ENCODE results near the gene ROPN1B. TPM values are rescaled to one million over a fixed set of nuclear protein-coding genes. Genes with fewer than 3 reads are reported as not detected.
"Not testable (repeated sequence)": the region's sequence is repeated elsewhere in the genome, so short reads cannot be mapped to it uniquely, and the experiment has no call there.

ROPN1B gene
- total RNA-seq, 2 experiments from 2014 or later, result not detected

DNA sequence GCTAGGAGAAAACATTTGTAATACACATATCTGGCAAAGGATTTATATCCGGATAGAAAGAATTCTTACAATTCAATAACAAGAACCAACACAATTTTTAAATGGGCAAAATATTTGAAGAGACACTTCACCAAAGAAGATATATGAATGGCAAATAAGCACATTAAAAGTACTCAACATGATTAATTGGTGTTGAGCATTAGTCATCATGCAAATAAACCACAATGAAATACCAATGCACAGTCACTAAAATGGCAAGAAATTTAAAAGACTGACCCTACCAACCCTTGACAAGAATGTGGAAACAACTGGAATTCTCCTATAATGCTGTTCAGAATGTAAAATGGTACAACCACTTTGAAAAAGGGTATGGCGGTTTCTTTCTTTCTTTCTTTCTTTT is 21.2 kb upstream of the ROPN1B start:
- H3K4me3 Mint-ChIP-seq, DNase-seq, H3K27ac Mint-ChIP-seq, H3K4me1 Mint-ChIP-seq, H3K36me3 Mint-ChIP-seq, H3K9me3 Mint-ChIP-seq: not testable (repeated sequence)
- H3K27me3 Mint-ChIP-seq, result peaks cover 31% of the 10 kb centered on the region

DNA sequence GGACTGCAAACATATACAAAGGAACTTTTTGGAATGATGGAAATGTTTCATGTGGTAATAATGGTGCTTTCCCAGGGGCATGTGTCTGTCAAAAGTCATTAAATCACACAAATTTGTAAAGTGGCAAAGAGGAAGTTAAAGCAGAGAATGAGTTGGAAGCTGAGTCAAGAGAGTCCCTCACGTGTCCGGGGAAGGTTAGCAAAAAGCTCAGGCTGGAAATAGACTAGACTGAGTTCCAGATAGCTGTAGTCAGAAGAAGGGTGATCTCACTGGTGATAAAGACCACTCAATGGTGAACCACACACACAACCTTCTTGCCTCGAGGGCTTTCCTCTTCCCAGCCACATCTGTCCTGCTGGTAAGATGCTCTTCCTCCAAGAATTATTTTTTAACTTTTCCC is 20.1 kb upstream of the ROPN1B start:
- not testable (repeated sequence) for DNase-seq, H3K4me1 Mint-ChIP-seq, H3K9me3 Mint-ChIP-seq, H3K36me3 Mint-ChIP-seq, H3K27ac Mint-ChIP-seq, H3K4me3 Mint-ChIP-seq
- peaks cover 34% of the 10 kb centered on the region for H3K27me3 Mint-ChIP-seq

DNA sequence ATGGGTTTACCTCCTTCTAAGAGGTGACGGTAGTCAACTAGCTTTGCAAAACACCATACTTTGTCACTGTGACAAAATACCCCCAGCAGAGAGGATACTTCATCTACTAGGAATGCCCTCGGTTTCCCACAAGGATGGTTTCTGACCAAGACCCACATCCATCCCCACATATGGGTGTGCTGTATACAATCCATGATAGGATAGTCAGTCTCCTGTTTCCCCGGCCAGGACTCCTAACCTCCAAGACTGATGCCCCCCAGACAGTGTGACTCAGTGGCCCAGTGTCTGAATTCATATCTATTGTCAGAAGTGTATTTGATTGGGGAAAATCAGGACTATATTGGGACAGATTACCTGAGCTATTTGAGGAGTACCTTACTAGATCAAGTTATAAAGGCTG is 17.8 kb upstream of the ROPN1B start:
- peaks cover 39% of the 10 kb centered on the region for H3K27me3 Mint-ChIP-seq
- not testable (repeated sequence) for H3K9me3 Mint-ChIP-seq, H3K36me3 Mint-ChIP-seq, H3K4me1 Mint-ChIP-seq, H3K27ac Mint-ChIP-seq, H3K4me3 Mint-ChIP-seq, DNase-seq

DNA sequence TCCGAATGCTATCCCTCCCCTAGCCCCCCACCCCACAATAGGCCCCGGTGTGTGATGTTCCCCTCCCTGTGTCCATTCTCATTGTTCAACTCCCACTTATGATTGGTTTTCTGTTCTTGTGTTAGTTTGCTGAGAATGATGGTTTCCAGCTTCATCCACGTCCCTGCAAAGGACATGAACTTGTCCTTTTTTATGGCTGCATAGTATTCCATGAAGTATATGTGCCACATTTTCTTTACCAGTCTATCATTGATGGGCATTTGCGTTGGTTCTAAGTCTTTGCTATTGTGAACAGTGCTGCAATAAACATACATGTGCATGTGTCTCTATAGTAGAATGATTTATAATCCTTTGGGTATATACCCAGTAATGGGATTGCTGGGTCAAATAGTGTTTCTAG is 12.0 kb upstream of the ROPN1B start:
- not testable (repeated sequence) for H3K9me3 Mint-ChIP-seq, H3K36me3 Mint-ChIP-seq, H3K4me1 Mint-ChIP-seq, H3K4me3 Mint-ChIP-seq, H3K27ac Mint-ChIP-seq, DNase-seq
- H3K27me3 Mint-ChIP-seq, result peaks cover 48% of the 10 kb centered on the region

DNA sequence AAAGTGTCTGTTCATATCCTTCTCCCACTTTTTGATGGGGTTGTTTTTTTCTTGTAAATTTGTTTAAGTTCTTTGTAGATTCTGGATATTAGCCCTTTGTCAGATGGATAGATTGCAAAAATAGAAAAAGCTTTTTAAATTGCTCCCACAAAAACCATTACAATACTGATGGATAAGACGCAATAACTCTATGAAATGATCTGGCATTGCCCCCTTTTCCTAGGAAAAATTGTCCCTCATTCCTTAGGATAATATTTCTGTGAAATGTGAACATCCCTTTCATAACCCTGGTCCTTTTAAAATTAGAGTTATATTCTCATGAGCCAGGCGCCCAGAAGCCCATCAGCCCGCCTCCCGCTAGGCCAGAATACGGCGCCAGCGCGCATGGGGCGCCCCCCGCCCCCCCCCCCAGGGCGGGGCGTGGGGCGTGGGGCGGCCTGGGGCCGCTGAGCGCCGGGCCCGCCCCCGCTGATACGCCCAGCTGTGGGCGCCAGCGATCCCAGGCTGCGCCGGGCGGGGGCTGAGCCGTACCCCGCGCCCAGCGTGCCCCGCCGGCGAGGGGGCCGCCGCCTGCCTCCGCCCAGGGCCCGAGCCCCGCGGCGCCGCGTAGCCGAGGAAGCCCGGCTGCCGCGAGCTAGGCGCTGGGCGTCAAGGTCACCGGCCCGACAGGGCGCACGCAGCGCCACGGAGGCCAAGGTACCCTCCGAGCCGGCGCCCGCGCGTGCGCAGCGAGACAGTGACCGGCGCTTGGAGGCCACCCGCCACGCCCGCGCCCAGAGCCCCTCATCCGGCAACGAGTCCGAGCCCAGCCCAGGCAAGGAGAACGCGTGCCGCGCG is 11.1 kb upstream of the ROPN1B start:
- Mint-ChIP-seq H3K4me3 (no peak overlapping the region), H3K27ac (no peak overlapping the region), H3K4me1 (no peaks in the 10 kb centered on the region), H3K36me3 (no peaks in the 10 kb centered on the region), H3K27me3 (peaks cover 45% of the 10 kb centered on the region), H3K9me3 (peaks cover 2% of the 10 kb centered on the region)
- no peak for DNase-seq

DNA sequence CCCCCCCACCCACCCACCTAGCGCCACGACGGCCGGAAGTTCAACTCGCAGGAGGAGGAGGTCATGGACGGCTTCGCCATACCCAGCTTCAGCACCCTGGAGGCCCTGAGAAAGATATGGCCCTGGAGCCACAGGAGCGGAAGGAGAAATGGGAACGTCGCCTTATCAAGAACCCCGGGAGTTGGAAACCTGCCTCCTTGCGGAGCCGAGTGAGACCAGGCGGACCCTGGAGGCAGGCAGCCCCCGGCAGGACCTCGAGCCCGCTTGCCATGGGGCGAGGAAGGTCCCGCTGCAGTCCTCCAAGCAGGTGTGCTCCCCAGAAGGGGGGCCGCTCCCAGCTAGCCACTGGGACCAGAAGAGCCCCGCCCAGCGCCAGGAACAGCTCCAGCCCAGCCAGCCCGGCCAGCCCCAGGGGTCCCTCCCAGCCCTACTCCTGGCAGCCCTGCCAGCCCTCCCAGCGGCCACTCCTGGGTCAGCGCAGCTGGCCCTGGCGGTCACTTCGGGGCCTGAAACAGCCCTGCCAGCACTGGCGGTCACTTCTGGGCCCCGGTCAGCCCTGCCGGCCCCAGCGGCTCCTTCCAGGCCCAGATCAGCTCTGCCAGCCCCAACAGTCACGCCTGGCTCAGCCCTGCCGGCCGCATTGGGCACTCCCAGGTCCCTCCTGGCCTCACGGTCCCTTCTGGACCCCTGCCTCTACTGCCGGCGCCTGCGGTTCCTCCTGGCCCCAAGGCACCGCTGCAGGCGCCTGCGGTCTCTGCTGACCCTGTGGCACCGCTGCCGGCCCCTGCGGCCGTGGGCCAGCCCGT is 10.3 kb upstream of the ROPN1B start:
- DNase-seq, result no peak
- Mint-ChIP-seq H3K4me3 (no peak overlapping the region), H3K9me3 (peaks cover 2% of the 10 kb centered on the region), H3K4me1 (no peaks in the 10 kb centered on the region), H3K27me3 (peaks cover 42% of the 10 kb centered on the region), H3K36me3 (no peaks in the 10 kb centered on the region), H3K27ac (no peak overlapping the region)

DNA sequence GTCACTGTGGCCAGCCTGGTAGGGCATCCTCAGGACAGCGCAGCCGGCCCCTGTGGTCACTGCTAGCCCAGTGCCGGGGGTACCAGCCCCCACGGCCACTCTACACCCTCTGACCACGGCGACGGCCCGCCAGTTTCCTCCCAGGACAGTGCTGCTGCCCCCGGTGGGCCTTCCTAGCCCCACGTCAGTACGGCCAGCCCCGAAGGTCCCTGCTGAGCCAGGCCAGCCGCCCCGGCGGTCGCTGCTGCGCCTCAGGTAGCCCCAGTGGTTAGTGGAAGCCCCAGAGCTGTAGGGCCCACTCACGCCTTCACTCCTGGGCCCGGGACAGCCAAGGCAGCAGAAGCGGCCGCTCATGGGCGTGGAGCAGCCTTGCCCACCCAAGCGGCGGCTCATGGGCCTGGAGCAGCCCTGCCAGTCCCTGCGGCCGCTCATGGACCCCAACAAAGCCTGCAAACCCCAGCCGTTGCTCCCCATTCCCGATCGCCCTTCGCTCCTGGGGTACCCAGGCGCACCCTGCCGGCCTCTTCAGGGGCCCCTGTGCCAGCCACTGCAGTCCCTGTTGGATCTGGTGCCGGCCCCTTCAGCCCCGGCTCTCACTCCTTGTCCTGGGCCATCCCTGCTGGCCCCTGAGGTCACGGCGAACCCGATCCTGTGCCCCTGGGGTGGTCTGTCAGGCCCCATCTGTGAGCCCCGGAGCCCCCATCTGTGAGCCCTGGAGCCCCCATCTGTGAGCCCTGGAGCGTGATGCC is 9.5 kb upstream of the ROPN1B start:
- no peak overlapping the region for H3K4me3 Mint-ChIP-seq
- peaks cover 2% of the 10 kb centered on the region for H3K9me3 Mint-ChIP-seq
- no peaks in the 10 kb centered on the region for H3K4me1 Mint-ChIP-seq
- no peak overlapping the region for H3K27ac Mint-ChIP-seq
- no peaks in the 10 kb centered on the region for H3K36me3 Mint-ChIP-seq
- no peak for DNase-seq
- H3K27me3 Mint-ChIP-seq, result peaks cover 44% of the 10 kb centered on the region

DNA sequence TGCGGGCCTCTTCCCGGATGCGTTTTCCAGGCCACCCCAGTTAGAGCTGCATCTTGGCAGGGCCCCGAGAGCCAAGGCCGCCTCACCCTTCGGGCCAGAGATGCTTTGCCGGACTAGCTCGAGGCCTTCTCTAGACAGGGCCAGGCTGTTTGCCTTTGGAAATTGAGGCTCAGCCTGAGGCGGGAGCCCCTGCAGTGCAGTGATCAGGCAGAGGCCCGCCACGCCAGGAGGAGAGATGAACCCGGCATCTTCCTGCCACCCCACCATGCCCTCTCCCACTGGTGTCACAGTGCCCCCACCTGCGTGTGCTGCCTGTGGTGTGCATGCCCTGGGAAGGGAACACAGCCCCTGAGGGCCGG is 8.9 kb upstream of the ROPN1B start:
- Mint-ChIP-seq H3K27ac (no peak overlapping the region), H3K36me3 (no peaks in the 10 kb centered on the region), H3K4me1 (no peaks in the 10 kb centered on the region), H3K4me3 (no peak overlapping the region), H3K9me3 (peaks cover 2% of the 10 kb centered on the region), H3K27me3 (peaks cover 40% of the 10 kb centered on the region)
- DNase-seq, result no peak

DNA sequence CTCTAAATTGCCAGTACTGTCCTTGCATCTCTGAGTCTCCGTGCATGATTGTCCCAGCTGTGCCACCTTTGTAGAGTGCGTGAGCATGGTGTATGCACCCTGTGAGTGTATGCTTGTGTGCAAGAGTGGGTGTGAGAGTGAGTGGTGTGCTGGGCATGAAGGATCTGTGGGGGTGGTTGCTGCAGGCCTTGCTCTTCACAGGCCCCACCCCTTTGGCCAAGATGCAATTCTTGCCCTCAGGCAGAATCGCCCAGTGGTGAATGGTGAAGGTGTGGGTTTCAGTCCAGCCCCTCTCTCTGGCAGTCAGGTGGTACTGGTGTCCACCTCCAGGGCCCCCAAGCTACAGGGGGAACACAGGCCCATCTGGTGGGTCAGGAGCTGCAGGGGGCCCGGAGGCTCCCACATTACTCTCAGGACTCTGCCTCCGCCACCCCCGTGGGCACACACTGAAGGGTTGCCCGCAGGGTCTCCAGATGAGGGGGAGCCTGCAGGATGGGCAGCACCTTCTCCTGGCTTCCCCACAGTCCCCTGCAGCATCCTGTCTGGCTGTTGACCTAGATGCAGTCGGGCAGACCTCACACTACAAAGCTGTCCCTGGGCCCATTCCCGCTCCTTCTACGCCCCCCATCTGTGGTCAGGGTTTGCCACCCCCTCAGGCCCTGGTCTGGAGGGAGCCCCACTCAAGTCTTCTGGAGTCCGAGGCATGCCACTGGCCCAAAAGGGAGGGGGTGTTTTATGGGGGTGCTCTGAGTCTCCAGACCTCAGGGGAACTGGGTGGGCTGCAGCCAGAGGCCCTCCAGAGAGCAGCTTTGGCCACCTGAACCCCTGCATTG is 8.3 kb upstream of the ROPN1B start:
- H3K4me1 Mint-ChIP-seq, result no peaks in the 10 kb centered on the region
- DNase-seq, result no peak
- H3K4me3 Mint-ChIP-seq, result no peak overlapping the region
- peaks cover 2% of the 10 kb centered on the region for H3K9me3 Mint-ChIP-seq
- H3K36me3 Mint-ChIP-seq, result no peaks in the 10 kb centered on the region
- H3K27me3 Mint-ChIP-seq, result peaks cover 33% of the 10 kb centered on the region
- H3K27ac Mint-ChIP-seq, result no peak overlapping the region

DNA sequence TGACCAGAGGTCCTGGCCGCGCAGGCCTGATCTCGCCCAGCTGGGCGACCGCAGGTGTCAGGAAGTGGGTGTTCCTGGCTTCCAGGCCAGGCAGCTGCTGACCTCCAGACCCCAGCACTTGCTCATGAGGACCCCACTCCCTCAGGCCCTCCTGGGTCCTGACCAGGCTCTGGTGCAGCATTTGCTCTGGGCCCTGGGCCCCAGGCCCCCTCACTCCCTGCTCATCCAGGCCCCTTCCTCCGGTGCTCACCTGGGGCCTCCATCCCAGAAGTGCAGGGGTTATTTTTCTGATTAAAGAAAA is 7.7 kb upstream of the ROPN1B start:
- peaks cover 28% of the 10 kb centered on the region for H3K27me3 Mint-ChIP-seq
- H3K9me3 Mint-ChIP-seq, result peaks cover 2% of the 10 kb centered on the region
- H3K4me3 Mint-ChIP-seq, result no peak overlapping the region
- H3K27ac Mint-ChIP-seq, result no peak overlapping the region
- DNase-seq, result no peak
- no peaks in the 10 kb centered on the region for H3K4me1 Mint-ChIP-seq
- no peaks in the 10 kb centered on the region for H3K36me3 Mint-ChIP-seq

DNA sequence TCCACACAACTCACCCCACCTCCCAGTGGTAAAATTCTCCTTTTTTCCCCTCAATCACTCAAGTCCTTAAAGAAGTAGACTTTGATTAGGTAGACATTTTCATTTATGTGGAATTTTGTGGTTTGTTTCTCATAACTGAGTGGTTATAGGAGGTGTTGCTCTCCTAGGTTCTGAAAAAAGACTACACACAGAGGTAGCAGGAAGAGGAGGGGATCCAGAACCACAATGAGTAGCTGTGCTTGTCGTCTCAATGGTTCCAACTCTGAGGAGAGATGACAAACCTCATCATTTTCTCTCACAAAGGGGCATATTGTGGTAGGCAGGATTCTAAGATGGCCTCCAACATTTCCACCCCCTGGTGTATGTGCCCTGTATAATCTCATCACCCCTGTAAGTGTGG is 5.1 kb upstream of the ROPN1B start:
- not testable (repeated sequence) for H3K9me3 Mint-ChIP-seq, DNase-seq, H3K4me3 Mint-ChIP-seq, H3K4me1 Mint-ChIP-seq, H3K27ac Mint-ChIP-seq, H3K36me3 Mint-ChIP-seq
- peaks cover 14% of the 10 kb centered on the region for H3K27me3 Mint-ChIP-seq

DNA sequence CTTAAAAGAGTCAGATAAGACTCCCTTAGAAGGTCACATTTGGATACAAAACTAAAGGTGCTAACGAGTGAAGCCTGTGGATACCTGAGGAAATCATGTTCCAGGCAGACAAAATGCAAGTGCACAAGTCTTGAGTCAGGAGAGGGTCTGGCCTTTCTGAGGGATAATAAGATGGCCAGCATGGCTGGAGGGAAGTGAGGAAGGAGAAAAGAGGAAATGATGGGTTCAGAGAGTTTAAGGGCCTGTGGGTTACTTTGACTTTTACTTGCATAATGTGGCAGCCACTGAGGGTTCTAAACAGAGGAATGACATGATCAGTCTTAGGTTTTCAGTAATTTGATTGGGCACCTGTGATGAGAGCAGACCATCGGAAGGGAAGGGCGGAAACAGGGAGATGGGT is 3.5 kb upstream of the ROPN1B start:
- no peaks in the 10 kb centered on the region for H3K36me3 Mint-ChIP-seq
- no peak overlapping the region for H3K27ac Mint-ChIP-seq

DNA sequence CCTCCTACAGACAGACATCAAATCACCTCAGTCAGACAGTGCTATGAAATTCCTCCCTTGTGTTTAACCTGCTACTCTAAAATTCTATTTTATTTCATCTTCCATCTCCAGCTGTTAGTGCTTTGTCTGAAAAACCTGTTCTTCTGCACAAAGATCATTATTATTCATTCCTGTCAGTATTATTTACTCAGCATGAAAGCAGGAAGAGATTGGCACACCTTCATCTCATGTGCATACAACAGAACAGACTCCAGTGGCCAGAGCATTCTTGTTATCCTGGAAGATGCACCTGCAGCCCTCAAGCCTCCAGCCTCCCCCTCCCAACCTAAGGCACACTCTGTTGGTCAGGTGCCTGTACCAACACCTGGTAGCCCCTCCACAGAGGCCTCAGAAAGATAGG is 1.8 kb upstream of the ROPN1B start:
- no peaks in the 10 kb centered on the region for H3K9me3 Mint-ChIP-seq
- DNase-seq, result no peak
- peaks cover 23% of the 10 kb centered on the region for H3K27me3 Mint-ChIP-seq
- no peak overlapping the region for H3K4me3 Mint-ChIP-seq
- no peaks in the 10 kb centered on the region for H3K36me3 Mint-ChIP-seq
- no peak overlapping the region for H3K27ac Mint-ChIP-seq
- peaks cover 4% of the 10 kb centered on the region for H3K4me1 Mint-ChIP-seq

More for the DNA sequence above, 3.5 kb upstream of the ROPN1B start:
- Mint-ChIP-seq H3K9me3 (no peaks in the 10 kb centered on the region), H3K4me3 (no peak overlapping the region), H3K4me1 (no peaks in the 10 kb centered on the region), H3K27me3 (peaks cover 10% of the 10 kb centered on the region)
- DNase-seq, result no peak

DNA sequence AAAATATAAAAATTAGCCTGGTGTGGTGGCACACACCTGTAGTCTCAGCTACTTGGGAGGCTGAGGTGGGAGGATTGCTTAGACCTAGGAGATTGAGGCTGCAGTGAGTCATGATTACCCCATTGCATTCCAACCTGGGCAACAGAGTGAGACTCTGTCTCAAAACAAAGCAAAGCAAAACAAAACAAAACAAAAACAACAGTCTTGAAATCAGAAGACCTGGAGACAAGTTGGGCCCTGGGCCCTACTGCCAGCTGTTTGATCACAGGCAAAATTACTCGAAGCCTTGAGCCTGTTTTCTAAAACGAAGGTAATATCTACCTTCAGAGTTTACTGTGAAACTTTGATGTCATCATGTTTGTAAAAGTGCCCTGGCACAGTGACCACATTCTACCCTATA is 857 bp upstream of the ROPN1B start:
- H3K27ac Mint-ChIP-seq, H3K4me1 Mint-ChIP-seq, H3K36me3 Mint-ChIP-seq, DNase-seq, H3K4me3 Mint-ChIP-seq, H3K9me3 Mint-ChIP-seq: not testable (repeated sequence)
- H3K27me3 Mint-ChIP-seq, result peaks cover 26% of the 10 kb centered on the region

Measured in activated naive CD8-positive, alpha-beta T cell treated with anti-CD3 and anti-CD28 coated beads for 36 hours (primary cell).